Activated CD4-positive, alpha-beta T cell treated with anti-CD3 and anti-CD28 coated beads, Interleukin-2, amount 10 ng/mL, durations not matched to agents 24 days and 14 days (primary cell): ENCODE measurements around the gene KMT2B. TPM values are rescaled to one million over a fixed set of nuclear protein-coding genes. Genes with fewer than 3 reads are reported as not detected.

Experiments used
- DNase-seq: peaks from one replicate; pipeline ENCODE4 v3.0.0; 2022
- H3K27ac Mint-ChIP-seq: one replicate; pipeline ENCODE4 v1.8.0; 2022; ENCODE audit warnings: mild to moderate bottlenecking, mixed read lengths
- H3K27me3 Mint-ChIP-seq: one replicate; pipeline ENCODE4 v1.8.0; 2022; ENCODE audit warnings: mixed read lengths
- H3K36me3 Mint-ChIP-seq: one replicate; pipeline ENCODE4 v1.8.0; 2022; ENCODE audit warnings: low read depth, mild to moderate bottlenecking, mixed read lengths
- H3K4me1 Mint-ChIP-seq: one replicate; pipeline ENCODE4 v1.8.0; 2021; ENCODE audit warnings: mixed read lengths
- H3K4me3 Mint-ChIP-seq: one replicate; pipeline ENCODE4 v1.8.0; 2022; ENCODE audit warnings: mild to moderate bottlenecking, moderate library complexity, mixed read lengths
- H3K9me3 Mint-ChIP-seq: one replicate; pipeline ENCODE4 v1.8.0; 2021; ENCODE audit warnings: mixed read lengths
- intact Hi-C: fragments of 100-400 bp; cut with micrococcal nuclease; formaldehyde crosslinking; loops from one replicate; pipeline ENCODE4 v1.15.1; 2023
- total RNA-seq: library from RNA; stranded (reverse); gene quantifications from 2 replicates; pipeline ENCODE4 v1.2.3, GENCODE V29; 2022

KMT2B gene
- total RNA-seq, 1 donor from 2014 or later, result 64.5 TPM

- H3K27ac Mint-ChIP-seq, result peak overlapping the region; percentile 100
- H3K4me1 Mint-ChIP-seq, result peaks cover 47% of the 10 kb centered on the region
- intact Hi-C loops, result loop anchor here (5.0 to 10.0 kb wide), 2 partner anchors 306 to 368 kb away; partner anchors contain the start of genes OVOL3, POLR2I, TBCB and THAP8
- H3K27me3 Mint-ChIP-seq, result no peaks in the 10 kb centered on the region
- no peaks in the 10 kb centered on the region for H3K9me3 Mint-ChIP-seq
- no peak for DNase-seq
- H3K4me3 Mint-ChIP-seq, result peak overlapping the region; percentile 94
- H3K36me3 Mint-ChIP-seq, result peaks cover 19% of the 10 kb centered on the region
Measured at GRCh38 chr19:35746531-35746930, 28.7 kb downstream of the KMT2B start.

GRCh38 chr19:35748106-35749020 lies 30.6 kb downstream of the KMT2B start, which contains the start of gene LIN37:
LIN37 (plus strand) TSS chr19:35748576; CDS start chr19:35748725, 149 bp downstream.
- intact Hi-C loops, result loop anchor here (1.0 to 10.0 kb wide), 3 partner anchors 10 to 366 kb away; partner anchors contain the start of genes OVOL3, POLR2I, PROSER3 and TBCB
- Mint-ChIP-seq H3K9me3 (no peaks in the 10 kb centered on the region), H3K36me3 (peaks cover 12% of the 10 kb centered on the region), H3K4me1 (peaks cover 37% of the 10 kb centered on the region), H3K4me3 (peak within 1 kb of the TSS; percentile 99), H3K27ac (peak within 1 kb of the TSS; percentile 95), H3K27me3 (no peaks in the 10 kb centered on the region)
- DNase-seq, result peak; percentile 100

GRCh38 chr19:35750167-35750566 lies 32.4 kb downstream of the KMT2B start:
- Mint-ChIP-seq H3K4me3 (peak overlapping the region; percentile 61), H3K9me3 (no peaks in the 10 kb centered on the region), H3K27me3 (no peaks in the 10 kb centered on the region), H3K27ac (no peak overlapping the region), H3K36me3 (peaks cover 17% of the 10 kb centered on the region), H3K4me1 (peaks cover 33% of the 10 kb centered on the region)
- intact Hi-C loops, result no loop called here
- no peak for DNase-seq

- DNase-seq, result peak; percentile 56
- peaks cover 27% of the 10 kb centered on the region for H3K4me1 Mint-ChIP-seq
- intact Hi-C loops, result no loop called here
- no peaks in the 10 kb centered on the region for H3K27me3 Mint-ChIP-seq
- H3K4me3 Mint-ChIP-seq, result no peak overlapping the region
- no peaks in the 10 kb centered on the region for H3K9me3 Mint-ChIP-seq
- H3K27ac Mint-ChIP-seq, result no peak overlapping the region
- H3K36me3 Mint-ChIP-seq, result peaks cover 18% of the 10 kb centered on the region
Measured at GRCh38 chr19:35751839-35752745, 34.3 kb downstream of the KMT2B start.

- no peak overlapping the region for H3K27ac Mint-ChIP-seq
- intact Hi-C loops, result no loop called here
Measured at GRCh38 chr19:35752746-35753350, 35.0 kb downstream of the KMT2B start.

GRCh38 chr19:35753634-35754369 lies 36.0 kb downstream of the KMT2B start:
- Mint-ChIP-seq H3K27ac (no peak overlapping the region), H3K9me3 (no peaks in the 10 kb centered on the region), H3K36me3 (peaks cover 17% of the 10 kb centered on the region), H3K4me1 (peaks cover 25% of the 10 kb centered on the region), H3K4me3 (no peak overlapping the region), H3K27me3 (peaks cover 2% of the 10 kb centered on the region)
- intact Hi-C loops, result no loop called here
- DNase-seq, result no peak

More at GRCh38 chr19:35752746-35753350, 35.0 kb downstream of the KMT2B start:
- Mint-ChIP-seq H3K4me3 (no peak overlapping the region), H3K4me1 (peaks cover 28% of the 10 kb centered on the region), H3K36me3 (peaks cover 19% of the 10 kb centered on the region), H3K27me3 (peaks cover under 1% of the 10 kb centered on the region), H3K9me3 (no peaks in the 10 kb centered on the region)
- no peak for DNase-seq

GRCh38 chr19:35754370-35755130 lies 36.7 kb downstream of the KMT2B start:
- Mint-ChIP-seq H3K4me3 (peak overlapping the region; percentile 54), H3K27me3 (peaks cover 2% of the 10 kb centered on the region), H3K36me3 (peaks cover 21% of the 10 kb centered on the region), H3K4me1 (peaks cover 27% of the 10 kb centered on the region), H3K9me3 (no peaks in the 10 kb centered on the region), H3K27ac (peak overlapping the region; percentile 42)
- DNase-seq, result no peak
- intact Hi-C loops, result loop anchor here (5.0 kb wide), 2 partner anchors 62 to 148 kb away; partner anchors contain the start of genes HCST and NFKBID

GRCh38 chr19:35755131-35755549 lies 37.3 kb downstream of the KMT2B start:
- DNase-seq, result no peak
- Mint-ChIP-seq H3K9me3 (no peaks in the 10 kb centered on the region), H3K36me3 (peaks cover 22% of the 10 kb centered on the region), H3K27ac (peak overlapping the region; percentile 49), H3K4me3 (peak overlapping the region; percentile 54), H3K4me1 (peaks cover 27% of the 10 kb centered on the region), H3K27me3 (peaks cover 2% of the 10 kb centered on the region)
- intact Hi-C loops, result loop anchor here (5.0 kb wide), 2 partner anchors 63 to 147 kb away; partner anchors contain the start of genes HCST and NFKBID

GRCh38 chr19:35755550-35756376 lies 38.0 kb downstream of the KMT2B start:
- no peaks in the 10 kb centered on the region for H3K9me3 Mint-ChIP-seq
- peak overlapping the region; percentile 73 for H3K27ac Mint-ChIP-seq
- DNase-seq, result peak; percentile 86
- H3K4me1 Mint-ChIP-seq, result peaks cover 25% of the 10 kb centered on the region
- peak overlapping the region; percentile 65 for H3K4me3 Mint-ChIP-seq
- H3K36me3 Mint-ChIP-seq, result peaks cover 26% of the 10 kb centered on the region
- H3K27me3 Mint-ChIP-seq, result peaks cover 2% of the 10 kb centered on the region
- intact Hi-C loops, result loop anchor here (5.0 kb wide), 2 partner anchors 63 to 147 kb away; partner anchors contain the start of genes HCST and NFKBID

- Mint-ChIP-seq H3K36me3 (peaks cover 29% of the 10 kb centered on the region), H3K4me1 (peaks cover 25% of the 10 kb centered on the region), H3K27me3 (peaks cover 2% of the 10 kb centered on the region), H3K9me3 (no peaks in the 10 kb centered on the region), H3K27ac (peak within 1 kb of the TSS; percentile 98), H3K4me3 (peak within 1 kb of the TSS; percentile 95)
- intact Hi-C loops, result loop anchor here (5.0 kb wide), 2 partner anchors 64 to 146 kb away; partner anchors contain the start of genes HCST and NFKBID
- DNase-seq, result peak; percentile 60
Measured at GRCh38 chr19:35756377-35757230, 38.8 kb downstream of the KMT2B start, which contains the start of gene HSPB6. HSPB6 (minus strand) TSS chr19:35757029; CDS start chr19:35757008, 21 bp downstream.
